Choroid plexus epithelial cell (primary cell): Measurements from ENCODE around the gene CRYBA2.
A peak's percentile ranks its signal among the peaks of the same experiment; 100 is the strongest.

Source experiments
- DNase-seq: peaks from one replicate; pipeline ENCODE4 v3.0.0-alpha.2; 2010; ENCODE audit warnings: low read depth
- H3K4me3 ChIP-seq: 2 replicates; pipeline ENCODE4 v1.5.1; 2011; ENCODE audit warnings: low read depth, mild to moderate bottlenecking, control low read depth, low read length, moderate library complexity
- CTCF ChIP-seq: conservative IDR thresholded peaks from 2 replicates; pipeline ENCODE4 v1.5.1; 2011; ENCODE audit warnings: low read depth, mild to moderate bottlenecking, control low read depth, inconsistent platforms, low read length, moderate library complexity

The CRYBA2 gene

DNA sequence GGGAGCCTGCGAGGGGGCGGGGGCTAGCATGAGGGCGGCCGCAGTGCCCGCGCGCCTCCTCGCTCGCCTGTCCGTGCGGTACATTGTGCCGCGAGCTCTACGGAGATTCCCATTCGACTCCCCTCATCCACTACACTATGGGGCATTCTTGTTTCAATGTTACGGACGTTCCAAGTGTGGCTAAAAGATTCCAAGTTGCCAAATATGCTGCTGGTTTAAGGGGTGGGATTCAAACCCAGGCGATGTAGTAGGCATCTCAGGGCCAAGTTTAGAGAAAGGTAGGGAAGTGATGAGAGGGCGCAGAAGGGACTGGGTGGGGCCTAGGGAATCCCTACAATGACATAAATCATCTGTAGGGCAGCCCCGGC, 10.0 kb upstream of the CRYBA2 start:
- DNase-seq = no peak
- TF ChIP-seq CTCF = no peak
- no peak overlapping the region for H3K4me3 ChIP-seq

DNA sequence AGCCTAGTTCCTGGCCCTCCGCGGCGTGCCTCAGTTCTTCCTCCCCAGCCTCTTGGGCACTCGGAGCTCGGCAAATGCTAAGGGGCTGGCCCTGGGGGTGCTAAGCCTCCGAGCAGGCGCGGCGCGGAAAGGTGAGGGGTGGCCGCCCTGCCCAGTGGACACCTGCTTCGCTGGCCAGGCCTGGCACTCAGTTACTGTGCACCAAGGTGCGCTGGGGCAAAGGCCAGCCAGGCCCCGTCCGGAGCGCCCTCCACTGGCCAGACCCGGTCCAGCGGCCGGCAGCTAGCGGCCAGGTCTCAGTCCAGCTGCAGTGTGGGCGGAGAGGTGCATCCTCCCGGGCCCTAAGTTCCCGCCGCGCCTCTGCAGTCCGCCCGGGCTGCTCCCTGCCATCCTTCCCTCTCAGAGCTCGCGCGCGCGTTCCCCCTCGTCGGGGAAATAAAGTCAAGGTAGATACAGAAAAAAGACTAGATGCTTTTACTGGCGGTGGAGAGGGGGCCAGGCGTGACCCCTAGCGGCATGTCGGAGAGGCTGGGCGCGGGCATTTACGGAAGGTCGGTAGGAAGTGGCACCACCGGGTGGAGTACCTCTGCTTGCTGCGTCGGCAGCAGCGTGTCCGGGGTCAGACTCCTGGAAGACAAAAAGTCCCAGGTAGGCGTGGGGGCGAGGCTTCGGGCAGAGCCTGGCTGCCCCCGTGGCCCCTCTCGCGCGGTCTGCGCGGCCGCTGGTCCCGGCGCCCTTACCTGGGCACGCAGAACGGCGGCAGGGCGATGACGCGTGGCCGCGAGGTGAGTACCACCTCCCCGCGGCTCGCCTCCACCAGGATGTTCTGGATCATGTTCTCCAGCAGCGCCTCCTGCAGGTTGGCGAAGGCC, 9.4 kb upstream of the CRYBA2 start:
- no peak overlapping the region for H3K4me3 ChIP-seq
- TF ChIP-seq CTCF = peak; percentile 51
- DNase-seq = peak; percentile 21

- H3K4me3 ChIP-seq = no peak overlapping the region
- TF ChIP-seq CTCF = no peak
- DNase-seq = no peak
These were observed 8.6 kb upstream of the CRYBA2 start for GRCh38 chr2:219001577-219002394.

- no peak overlapping the region for H3K4me3 ChIP-seq
- DNase-seq = no peak
- no peak for TF ChIP-seq CTCF
These were observed 7.9 kb upstream of the CRYBA2 start for GRCh38 chr2:219001100-219001576.

- DNase-seq = no peak
- no peak overlapping the region for H3K4me3 ChIP-seq
- no peak for TF ChIP-seq CTCF
These were observed 7.3 kb upstream of the CRYBA2 start for GRCh38 chr2:219000569-219000960.

- no peak for TF ChIP-seq CTCF
- DNase-seq = no peak
- no peak overlapping the region for H3K4me3 ChIP-seq
These were observed 6.8 kb upstream of the CRYBA2 start for GRCh38 chr2:218999881-219000568.
